HepG2 (cell line): ENCODE results near the gene CTU2. TPM values are rescaled to one million over a fixed set of nuclear protein-coding genes. Genes with fewer than 3 reads are reported as not detected.

Source experiments
- AGO1 ChIP-seq: fragments of 200-400 bp; formaldehyde crosslinking; IDR thresholded peaks from 2 replicates; pipeline ENCODE4 v1.6.1; 2017; ENCODE audit warnings: mild to moderate bottlenecking, low read depth, low read length, moderate library complexity; ENCODE audit not compliant: poor library complexity, severe bottlenecking
- ASH2L ChIP-seq: fragments of 300-600, 200-600 bp; sonication (generic); IDR thresholded peaks from 2 replicates; pipeline ENCODE4 v1.7.0; 2017; ENCODE audit warnings: low read depth, mild to moderate bottlenecking, moderate library complexity, mixed read lengths, low read length; ENCODE audit not compliant: insufficient read length
- CBFB ChIP-seq: sonication (generic); formaldehyde crosslinking; IDR thresholded peaks from 2 replicates; pipeline ENCODE4 v1.4.0; 2020; ENCODE audit warnings: missing genetic modification reagents
- KDM3A ChIP-seq: IDR thresholded peaks from 2 replicates; pipeline ENCODE4 v1.6.1; 2018; ENCODE audit warnings: low read depth, missing compliant biosample characterization
- KLF6 ChIP-seq: IDR thresholded peaks from 2 replicates; pipeline ENCODE4 v1.8.0; 2016; ENCODE audit warnings: missing biosample characterization, missing genetic modification reagents
- MXD4 ChIP-seq: IDR thresholded peaks from 2 replicates; pipeline ENCODE4 v1.6.1; 2016; ENCODE audit warnings: mild to moderate bottlenecking, missing biosample characterization, missing genetic modification reagents
- RAD21 ChIP-seq: fragments of 450-650 bp; formaldehyde crosslinking; IDR thresholded peaks from 2 replicates; pipeline ENCODE4 v1.5.0; 2020; ENCODE audit warnings: mild to moderate bottlenecking
- SRSF4 ChIP-seq: fragments of 200-400 bp; formaldehyde crosslinking; IDR thresholded peaks from one replicate; pipeline ENCODE4 v1.6.1; 2018; ENCODE audit warnings: mild to moderate bottlenecking, low read depth, low read length, moderate library complexity; ENCODE audit not compliant: poor library complexity, severe bottlenecking
- STAG1 ChIP-seq: sonication (generic); formaldehyde crosslinking; IDR thresholded peaks from 2 replicates; pipeline ENCODE4 v1.4.0; 2020; ENCODE audit warnings: missing genetic modification reagents
- TAF15 ChIP-seq: fragments of 200-400 bp; formaldehyde crosslinking; IDR thresholded peaks from one replicate; pipeline ENCODE4 v1.6.1; 2018; ENCODE audit warnings: mild to moderate bottlenecking, low read depth, low read length; ENCODE audit not compliant: poor library complexity, severe bottlenecking
- ZKSCAN5 ChIP-seq: sonication (generic); formaldehyde crosslinking; IDR thresholded peaks from 2 replicates; pipeline ENCODE4 v1.5.1; 2020; ENCODE audit warnings: mild to moderate bottlenecking, missing genetic modification reagents
- ZNF143 ChIP-seq: sonication (generic); formaldehyde crosslinking; IDR thresholded peaks from 2 replicates; pipeline ENCODE4 v1.4.0; 2020; ENCODE audit warnings: missing genetic modification reagents
- ZNF232 ChIP-seq: sonication (generic); formaldehyde crosslinking; IDR thresholded peaks from 2 replicates; pipeline ENCODE4 v1.4.0; 2020; ENCODE audit warnings: missing genetic modification reagents, borderline replicate concordance
- ZNF614 ChIP-seq: IDR thresholded peaks from 2 replicates; pipeline ENCODE4 v1.6.1; 2018; ENCODE audit warnings: missing biosample characterization, missing genetic modification reagents, inconsistent platforms, borderline replicate concordance
- ZNF776 ChIP-seq: sonication (generic); formaldehyde crosslinking; IDR thresholded peaks from 2 replicates; pipeline ENCODE4 v1.4.0; 2020; ENCODE audit warnings: mild to moderate bottlenecking, missing genetic modification reagents
- polyA plus RNA-seq, 8 experiments: library from polyadenylated mRNA; depleted of rRNA in 3 of 8; stranded (reverse) in 7 of 8; unstranded in 1 of 8; fragments of >200 nt; fragmentation: Illumina TruSeq in 4 of 8; extraction: Trizol in 4 of 8; gene quantifications; 2 replicates each; pipeline versions ENCODE4 v1.2.1 to v1.2.3, GENCODE V29; 2011 to 2016; ENCODE audit warnings: low read depth in 4 of 8, missing spikeins in 1 of 8, mixed read lengths in 1 of 8; ENCODE audit not compliant: insufficient read depth in 1 of 8
- total RNA-seq, 5 experiments: library from RNA; depleted of rRNA; stranded (reverse); fragments of >200 nt; fragmentation: Illumina TruSeq; extraction: Trizol; gene quantifications; 2 replicates each; pipeline ENCODE4 v1.2.3, GENCODE V29; 2016; ENCODE audit warnings: low read depth in 1 of 5
- TF ChIP-seq, protein P1 (sequence below): sonication (generic); formaldehyde crosslinking; IDR thresholded peaks from 2 replicates; pipeline ENCODE4 v1.4.0; 2020; ENCODE audit warnings: missing genetic modification reagents
- TF ChIP-seq, protein P2 (sequence below): sonication (generic); formaldehyde crosslinking; IDR thresholded peaks from 2 replicates; pipeline ENCODE4 v1.5.1; 2020; ENCODE audit warnings: missing genetic modification reagents, mild to moderate bottlenecking, borderline replicate concordance
- TF ChIP-seq, protein P3 (sequence below): sonication (generic); formaldehyde crosslinking; IDR thresholded peaks from 2 replicates; pipeline ENCODE4 v1.9.0; 2021; ENCODE audit warnings: missing genetic modification reagents, mild to moderate bottlenecking, borderline replicate concordance
- TF ChIP-seq, protein P4 (sequence below): sonication (generic); formaldehyde crosslinking; IDR thresholded peaks from 2 replicates; pipeline ENCODE4 v1.4.0; 2020; ENCODE audit warnings: mild to moderate bottlenecking, missing genetic modification reagents, borderline replicate concordance
- TF ChIP-seq, protein P5 (sequence below): sonication (generic); formaldehyde crosslinking; IDR thresholded peaks from 2 replicates; pipeline ENCODE4 v1.4.0; 2020; ENCODE audit warnings: missing genetic modification reagents

Gene CTU2
- total and polyA plus RNA-seq, 2 of the 13 experiments (the other 11 are each of a cell fraction or from before 2014, with no cell fraction given) = 13.3 to 21.9 TPM

DNA sequence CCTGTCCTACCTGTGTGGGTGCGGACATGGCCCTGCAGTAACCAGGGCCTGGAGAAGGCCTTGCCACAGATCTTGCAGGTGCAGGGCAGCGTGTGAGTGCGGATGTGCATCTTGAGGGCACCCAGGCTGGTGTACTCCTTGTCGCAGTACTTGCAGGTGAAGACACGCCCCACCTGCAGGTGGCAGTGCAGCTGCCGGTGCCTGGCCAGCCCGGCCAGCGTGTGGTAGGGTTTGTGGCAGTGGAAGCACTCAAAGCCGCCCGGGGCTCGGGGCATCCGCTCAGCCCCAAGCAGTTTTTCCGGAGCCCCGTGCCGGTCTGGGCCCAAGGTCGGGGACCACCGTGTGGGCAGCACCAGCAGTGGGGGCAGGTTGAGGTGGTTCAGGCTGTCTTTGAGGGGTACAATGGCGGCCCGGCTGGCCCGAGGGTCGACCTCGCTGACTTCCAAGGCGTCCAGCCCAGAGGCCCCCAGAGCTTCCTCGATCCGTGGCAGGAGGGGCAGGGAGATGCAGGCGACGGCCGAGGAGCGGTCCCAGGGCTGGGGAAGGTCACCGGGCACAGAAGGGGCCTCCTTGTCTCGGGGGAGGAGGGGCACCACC, 25.1 kb upstream of the CTU2 start (continued):
- TF ChIP-seq, protein P1, sequence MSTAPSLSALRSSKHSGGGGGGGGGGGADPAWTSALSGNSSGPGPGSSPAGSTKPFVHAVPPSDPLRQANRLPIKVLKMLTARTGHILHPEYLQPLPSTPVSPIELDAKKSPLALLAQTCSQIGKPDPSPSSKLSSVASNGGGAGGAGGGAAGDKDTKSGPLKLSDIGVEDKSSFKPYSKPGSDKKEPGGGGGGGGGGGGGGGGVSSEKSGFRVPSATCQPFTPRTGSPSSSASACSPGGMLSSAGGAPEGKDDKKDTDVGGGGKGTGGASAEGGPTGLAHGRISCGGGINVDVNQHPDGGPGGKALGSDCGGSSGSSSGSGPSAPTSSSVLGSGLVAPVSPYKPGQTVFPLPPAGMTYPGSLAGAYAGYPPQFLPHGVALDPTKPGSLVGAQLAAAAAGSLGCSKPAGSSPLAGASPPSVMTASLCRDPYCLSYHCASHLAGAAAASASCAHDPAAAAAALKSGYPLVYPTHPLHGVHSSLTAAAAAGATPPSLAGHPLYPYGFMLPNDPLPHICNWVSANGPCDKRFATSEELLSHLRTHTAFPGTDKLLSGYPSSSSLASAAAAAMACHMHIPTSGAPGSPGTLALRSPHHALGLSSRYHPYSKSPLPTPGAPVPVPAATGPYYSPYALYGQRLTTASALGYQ (CRISPR knock-in tag) = no peak
- TF ChIP-seq KLF6 (CRISPR knock-in tag) (no peak), ZNF614 (CRISPR knock-in tag) (peak; percentile 40; the same call in 1 of the 2 replicates), MXD4 (CRISPR knock-in tag) (no peak; the same call in 1 of the 2 replicates), SRSF4 (no peak), ASH2L (no peak), KDM3A (CRISPR knock-in tag) (0 out of 2 replicates have a peak, but pooled peaks have one; percentile 66), AGO1 (peak; percentile 91), STAG1 (CRISPR knock-in tag) (peak; percentile 71), RAD21 (CRISPR knock-in tag) (peak; percentile 57), ZNF143 (no peak), TAF15 (no peak), ZNF232 (CRISPR knock-in tag) (no peak), CBFB (peak; percentile 28; the same call in 1 of the 2 replicates), ZKSCAN5 (no peak; the same call in 1 of the 2 replicates), ZNF776 (CRISPR knock-in tag) (peak; percentile 53; the same call in 1 of the 2 replicates)
- TF ChIP-seq, protein P2, sequence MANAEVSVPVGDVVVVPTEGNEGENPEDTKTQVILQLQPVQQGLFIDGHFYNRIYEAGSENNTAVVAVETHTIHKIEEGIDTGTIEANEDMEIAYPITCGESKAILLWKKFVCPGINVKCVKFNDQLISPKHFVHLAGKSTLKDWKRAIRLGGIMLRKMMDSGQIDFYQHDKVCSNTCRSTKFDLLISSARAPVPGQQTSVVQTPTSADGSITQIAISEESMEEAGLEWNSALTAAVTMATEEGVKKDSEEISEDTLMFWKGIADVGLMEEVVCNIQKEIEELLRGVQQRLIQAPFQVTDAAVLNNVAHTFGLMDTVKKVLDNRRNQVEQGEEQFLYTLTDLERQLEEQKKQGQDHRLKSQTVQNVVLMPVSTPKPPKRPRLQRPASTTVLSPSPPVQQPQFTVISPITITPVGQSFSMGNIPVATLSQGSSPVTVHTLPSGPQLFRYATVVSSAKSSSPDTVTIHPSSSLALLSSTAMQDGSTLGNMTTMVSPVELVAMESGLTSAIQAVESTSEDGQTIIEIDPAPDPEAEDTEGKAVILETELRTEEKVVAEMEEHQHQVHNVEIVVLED (CRISPR knock-in tag) = no peak
- TF ChIP-seq, protein P3, sequence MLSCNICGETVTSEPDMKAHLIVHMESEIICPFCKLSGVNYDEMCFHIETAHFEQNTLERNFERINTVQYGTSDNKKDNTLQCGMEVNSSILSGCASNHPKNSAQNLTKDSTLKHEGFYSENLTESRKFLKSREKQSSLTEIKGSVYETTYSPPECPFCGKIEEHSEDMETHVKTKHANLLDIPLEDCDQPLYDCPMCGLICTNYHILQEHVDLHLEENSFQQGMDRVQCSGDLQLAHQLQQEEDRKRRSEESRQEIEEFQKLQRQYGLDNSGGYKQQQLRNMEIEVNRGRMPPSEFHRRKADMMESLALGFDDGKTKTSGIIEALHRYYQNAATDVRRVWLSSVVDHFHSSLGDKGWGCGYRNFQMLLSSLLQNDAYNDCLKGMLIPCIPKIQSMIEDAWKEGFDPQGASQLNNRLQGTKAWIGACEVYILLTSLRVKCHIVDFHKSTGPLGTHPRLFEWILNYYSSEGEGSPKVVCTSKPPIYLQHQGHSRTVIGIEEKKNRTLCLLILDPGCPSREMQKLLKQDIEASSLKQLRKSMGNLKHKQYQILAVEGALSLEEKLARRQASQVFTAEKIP (CRISPR knock-in tag) = no peak
- TF ChIP-seq, protein P4, sequence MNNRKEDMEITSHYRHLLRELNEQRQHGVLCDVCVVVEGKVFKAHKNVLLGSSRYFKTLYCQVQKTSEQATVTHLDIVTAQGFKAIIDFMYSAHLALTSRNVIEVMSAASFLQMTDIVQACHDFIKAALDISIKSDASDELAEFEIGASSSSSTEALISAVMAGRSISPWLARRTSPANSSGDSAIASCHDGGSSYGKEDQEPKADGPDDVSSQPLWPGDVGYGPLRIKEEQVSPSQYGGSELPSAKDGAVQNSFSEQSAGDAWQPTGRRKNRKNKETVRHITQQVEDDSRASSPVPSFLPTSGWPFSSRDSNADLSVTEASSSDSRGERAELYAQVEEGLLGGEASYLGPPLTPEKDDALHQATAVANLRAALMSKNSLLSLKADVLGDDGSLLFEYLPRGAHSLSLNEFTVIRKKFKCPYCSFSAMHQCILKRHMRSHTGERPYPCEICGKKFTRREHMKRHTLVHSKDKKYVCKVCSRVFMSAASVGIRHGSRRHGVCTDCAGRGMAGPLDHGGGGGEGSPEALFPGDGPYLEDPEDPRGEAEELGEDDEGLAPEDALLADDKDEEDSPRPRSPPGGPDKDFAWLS (CRISPR knock-in tag) = no peak
- TF ChIP-seq, protein P5, sequence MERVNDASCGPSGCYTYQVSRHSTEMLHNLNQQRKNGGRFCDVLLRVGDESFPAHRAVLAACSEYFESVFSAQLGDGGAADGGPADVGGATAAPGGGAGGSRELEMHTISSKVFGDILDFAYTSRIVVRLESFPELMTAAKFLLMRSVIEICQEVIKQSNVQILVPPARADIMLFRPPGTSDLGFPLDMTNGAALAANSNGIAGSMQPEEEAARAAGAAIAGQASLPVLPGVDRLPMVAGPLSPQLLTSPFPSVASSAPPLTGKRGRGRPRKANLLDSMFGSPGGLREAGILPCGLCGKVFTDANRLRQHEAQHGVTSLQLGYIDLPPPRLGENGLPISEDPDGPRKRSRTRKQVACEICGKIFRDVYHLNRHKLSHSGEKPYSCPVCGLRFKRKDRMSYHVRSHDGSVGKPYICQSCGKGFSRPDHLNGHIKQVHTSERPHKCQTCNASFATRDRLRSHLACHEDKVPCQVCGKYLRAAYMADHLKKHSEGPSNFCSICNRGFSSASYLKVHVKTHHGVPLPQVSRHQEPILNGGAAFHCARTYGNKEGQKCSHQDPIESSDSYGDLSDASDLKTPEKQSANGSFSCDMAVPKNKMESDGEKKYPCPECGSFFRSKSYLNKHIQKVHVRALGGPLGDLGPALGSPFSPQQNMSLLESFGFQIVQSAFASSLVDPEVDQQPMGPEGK (CRISPR knock-in tag) = peak; percentile 37; the same call in 1 of the 2 replicates
